Fibroblast of skin of left biceps (primary cell): ENCODE results near the gene TIAM1.

Experiments
- DNase-seq, 2 experiments: peaks; one replicate each; pipeline ENCODE4 v3.0.0-alpha.2; 2013; ENCODE audit warnings: low read depth in 2 of 2

Gene TIAM1

GRCh38 chr21:31173881-31174555 is 170.0 kb downstream of the TIAM1 start:
- DNase-seq = no peak

- DNase-seq = no peak
Observed at GRCh38 chr21:31172328-31172727, 171.7 kb downstream of the TIAM1 start.

- no peak for DNase-seq
Observed at GRCh38 chr21:31164713-31165694, 179.1 kb downstream of the TIAM1 start.

- DNase-seq = peak in 1 of 2 experiments; percentile 6
Observed at GRCh38 chr21:31162827-31163226, 181.2 kb downstream of the TIAM1 start.

DNA sequence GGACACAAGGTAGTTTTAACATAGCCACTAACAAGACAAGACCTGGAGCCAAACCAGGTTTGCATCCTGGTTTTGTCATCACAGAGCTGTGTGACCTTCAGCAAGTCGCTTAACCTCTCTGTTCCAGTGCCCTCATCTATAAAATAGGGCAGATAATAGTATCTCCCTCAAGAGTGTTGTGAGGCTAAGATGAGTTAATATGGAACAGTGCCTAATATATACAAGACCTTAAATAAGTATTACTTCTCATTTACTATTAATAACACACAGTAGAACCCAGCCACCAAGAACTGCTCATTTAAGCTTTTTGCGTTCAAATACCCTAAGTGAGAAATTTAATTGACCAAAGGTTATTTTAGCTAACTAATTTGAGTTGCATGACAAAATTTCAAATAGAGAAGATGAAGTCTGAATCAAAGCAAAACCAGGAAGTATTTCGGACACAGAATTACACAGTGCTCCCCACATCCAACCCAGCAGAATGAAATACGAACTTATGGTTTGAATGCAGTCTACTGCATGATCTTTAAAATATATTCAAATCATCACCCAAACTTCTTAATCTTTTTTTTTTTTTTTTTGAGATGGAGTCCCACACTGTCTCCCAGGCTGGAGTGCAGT is 181.9 kb downstream of the TIAM1 start:
- DNase-seq = no peak

GRCh38 chr21:31161157-31161556 is 182.9 kb downstream of the TIAM1 start:
- peak; percentile 19 for DNase-seq

DNA sequence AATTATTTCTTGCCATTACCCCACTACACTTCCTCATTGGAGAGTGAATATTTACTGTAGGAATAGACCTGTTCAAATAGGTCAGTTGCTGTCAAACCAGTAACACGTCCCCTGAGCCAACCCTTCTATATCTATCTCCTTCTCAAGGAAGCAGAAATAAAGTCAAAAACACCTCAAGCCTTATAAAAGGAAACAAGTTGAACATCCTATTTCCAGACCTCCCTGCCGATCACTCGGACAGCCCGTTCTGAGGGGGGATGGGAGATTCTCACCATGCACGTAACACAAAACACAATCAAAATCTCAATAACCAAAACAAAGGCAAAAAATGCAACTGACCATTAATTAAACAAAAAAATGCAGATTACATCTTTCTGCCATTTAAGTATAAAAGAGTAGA is 184.3 kb downstream of the TIAM1 start:
- DNase-seq = no peak

DNA sequence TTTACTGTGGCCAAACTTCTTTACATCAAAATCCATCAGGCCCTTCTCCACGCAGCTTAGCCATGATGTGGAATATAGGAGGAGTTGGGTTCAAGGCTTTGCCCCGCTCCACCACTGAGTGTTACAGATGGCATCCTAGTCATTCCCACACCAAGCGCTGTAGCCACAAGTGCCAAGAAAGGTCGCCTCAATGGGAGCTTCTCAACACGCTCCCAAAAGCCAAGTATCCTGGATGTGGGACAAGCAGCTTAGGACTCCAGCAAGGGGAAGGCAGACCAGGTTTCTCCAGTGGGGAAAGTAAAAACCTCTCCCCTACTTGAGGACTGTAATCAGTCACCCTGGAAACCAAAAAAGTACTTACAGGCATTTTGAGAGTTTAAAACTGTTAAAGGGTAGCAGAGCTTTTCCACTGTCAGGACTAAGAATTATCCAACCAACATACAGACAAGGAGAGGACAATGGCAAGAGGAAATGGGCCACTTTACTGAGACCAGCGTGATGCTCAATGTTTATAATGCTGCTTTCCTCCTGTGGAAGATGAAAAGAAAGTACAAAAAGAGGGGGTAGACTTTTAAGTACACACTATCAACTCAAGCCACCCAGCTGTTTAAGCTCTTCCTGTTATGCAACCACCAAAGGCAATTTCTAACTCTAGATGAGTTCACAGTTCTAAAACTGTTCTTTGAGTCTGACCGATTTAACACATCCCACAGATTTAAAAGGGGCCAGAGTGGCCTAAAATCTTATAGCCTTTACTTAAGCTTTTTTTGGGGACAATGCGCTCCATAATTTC is 185.1 kb downstream of the TIAM1 start:
- DNase-seq = no peak

DNA sequence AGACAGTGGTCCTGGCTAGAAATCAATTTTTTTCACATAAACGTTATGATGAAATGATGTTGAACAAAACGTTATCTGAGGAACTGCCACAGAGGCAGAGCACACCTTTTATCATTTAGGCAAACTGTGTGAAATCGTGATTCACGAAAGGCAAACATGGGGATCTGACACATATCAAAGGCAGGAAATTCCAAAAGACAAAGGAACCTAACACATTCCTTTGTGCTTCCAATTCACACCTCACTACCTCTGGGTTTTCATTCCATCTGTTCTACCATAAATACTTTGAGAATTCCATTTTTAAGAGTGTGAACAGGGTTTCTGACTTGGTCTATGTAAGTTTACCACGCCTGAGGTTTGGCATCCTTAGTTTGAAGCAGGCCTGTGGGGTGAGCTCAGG is 186.3 kb downstream of the TIAM1 start:
- no peak for DNase-seq

GRCh38 chr21:31156662-31157061 is 187.4 kb downstream of the TIAM1 start:
- DNase-seq = no peak

DNA sequence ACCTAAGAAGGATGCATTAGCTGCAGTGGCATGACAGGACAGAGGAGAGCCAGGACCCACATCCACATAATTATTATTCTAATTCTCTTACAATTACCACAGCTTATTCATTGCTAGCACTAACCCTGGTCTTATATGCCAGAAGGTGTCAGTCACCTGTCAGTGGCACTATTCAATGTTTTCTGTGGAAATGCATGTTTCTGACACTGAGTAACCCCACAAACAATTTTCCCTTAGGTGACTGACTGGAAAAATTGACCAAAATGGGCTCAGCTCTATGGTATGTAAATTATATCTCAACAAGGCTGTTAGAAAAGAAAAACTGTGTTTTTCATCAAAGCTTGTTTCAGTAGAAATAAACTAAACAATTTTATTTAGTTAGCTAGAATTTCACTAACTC is 187.9 kb downstream of the TIAM1 start:
- DNase-seq = no peak

- DNase-seq = no peak
Observed at GRCh38 chr21:31151156-31152045, 192.7 kb downstream of the TIAM1 start.

GRCh38 chr21:31145274-31145673 is 198.8 kb downstream of the TIAM1 start:
- DNase-seq = no peak

GRCh38 chr21:31143036-31143435 is 201.0 kb downstream of the TIAM1 start:
- DNase-seq = no peak

DNA sequence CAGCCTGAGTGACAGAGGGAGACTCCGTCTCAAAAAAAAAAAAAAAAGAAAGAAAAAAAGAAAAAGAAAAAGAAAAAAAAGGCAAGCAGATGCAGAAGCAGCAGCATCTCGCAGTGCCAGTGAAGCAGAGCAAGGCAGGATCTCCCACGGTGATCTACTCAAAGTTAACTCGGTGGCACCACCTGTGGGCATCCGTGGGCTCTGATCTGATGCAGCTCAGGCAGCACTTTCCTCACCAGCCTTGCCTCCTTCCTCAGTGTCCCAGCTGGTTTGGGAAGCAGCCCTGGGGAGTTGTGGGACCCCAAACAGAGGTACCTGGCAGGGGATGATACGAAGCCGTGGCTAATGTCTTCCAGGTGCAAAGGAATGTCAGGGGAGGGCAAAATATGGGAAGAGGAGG is 201.5 kb downstream of the TIAM1 start:
- no peak for DNase-seq

DNA sequence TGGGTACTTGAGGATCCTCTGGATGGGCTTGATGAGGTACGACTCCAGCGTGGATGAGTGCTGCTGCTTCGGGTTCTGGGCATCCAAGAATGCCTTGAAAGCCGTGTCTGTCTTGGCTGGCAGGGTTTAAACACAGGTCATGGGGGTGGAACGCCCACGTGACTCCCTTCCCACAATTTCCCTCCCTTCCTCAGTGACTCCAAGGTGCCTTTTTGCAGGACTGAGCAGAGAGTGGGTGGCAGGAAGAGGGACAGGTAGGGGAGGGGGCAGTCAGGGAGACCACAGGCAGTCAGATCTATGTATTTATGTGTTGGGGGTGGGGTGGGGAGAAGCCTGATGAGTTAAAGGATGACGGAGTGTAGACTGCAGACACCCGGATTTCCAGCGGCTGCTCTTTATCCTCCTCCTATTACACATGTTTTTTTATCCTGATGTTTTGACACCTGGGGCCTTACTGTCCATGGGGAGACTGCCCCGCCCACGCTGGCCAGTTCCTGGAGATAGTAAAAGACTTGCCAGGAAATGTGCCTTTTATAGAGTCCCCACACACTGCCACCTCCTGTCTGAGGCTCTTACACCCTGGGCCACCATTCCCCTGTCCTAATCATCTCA is 202.6 kb downstream of the TIAM1 start:
- DNase-seq = no peak

DNA sequence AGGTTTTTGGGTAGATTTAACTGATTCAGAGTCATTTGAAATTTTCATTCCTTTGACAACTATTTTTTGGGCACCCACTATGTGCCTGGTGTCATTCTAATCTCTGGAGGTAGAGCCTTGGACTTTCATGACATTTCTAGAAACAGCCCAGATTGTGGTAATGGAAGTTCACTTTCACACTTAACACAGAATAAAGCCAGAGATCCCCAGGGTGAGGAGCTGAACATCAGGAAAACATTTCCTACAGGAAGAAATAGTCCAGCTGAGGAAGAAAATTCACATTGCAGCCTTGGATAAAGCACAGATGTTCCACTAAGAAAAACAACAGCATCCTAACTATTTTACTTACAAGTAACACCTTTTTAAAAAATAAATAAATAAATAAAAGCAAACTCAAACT is 203.4 kb downstream of the TIAM1 start:
- no peak for DNase-seq

- DNase-seq = no peak
Observed at GRCh38 chr21:31140025-31140424, 204.0 kb downstream of the TIAM1 start.

DNA sequence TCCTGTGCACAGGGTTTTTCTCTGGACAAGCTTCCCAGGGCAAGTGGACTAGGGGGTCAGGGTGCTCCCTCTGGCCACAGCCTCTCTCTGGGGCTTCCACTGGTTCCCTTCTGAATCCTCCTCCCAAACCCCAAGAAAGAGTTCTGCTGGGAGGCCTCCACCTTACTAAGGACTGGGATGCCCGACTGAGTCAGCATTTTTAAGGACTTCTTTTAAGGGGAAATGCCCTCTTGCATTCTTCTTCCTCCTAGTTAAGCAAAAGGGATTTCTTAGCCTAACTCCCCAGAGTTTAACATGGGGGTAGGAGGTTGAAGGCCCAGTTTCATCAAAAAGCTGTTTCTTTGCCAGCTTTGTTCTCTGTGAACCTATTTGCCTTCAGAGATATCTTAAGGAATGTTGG is 206.1 kb downstream of the TIAM1 start:
- no peak for DNase-seq

DNA sequence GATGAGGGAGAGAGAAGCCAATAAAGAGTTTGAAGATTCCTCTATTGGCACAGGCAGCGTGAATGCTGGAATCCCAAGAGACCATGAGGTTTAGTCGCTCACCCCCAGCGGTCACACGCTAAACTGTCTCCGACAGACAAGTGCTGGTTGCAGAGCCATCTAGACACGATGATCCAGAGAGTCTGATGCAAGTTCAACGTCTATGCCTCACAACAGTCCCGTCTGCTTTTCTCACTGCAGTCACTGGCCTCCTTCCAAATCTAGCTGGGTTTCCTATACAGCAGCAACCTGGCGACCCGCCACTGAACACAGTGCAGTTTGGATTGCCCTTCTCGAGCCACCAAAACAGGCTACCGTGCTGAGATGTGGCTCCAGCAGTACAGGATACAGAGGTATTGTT is 207.2 kb downstream of the TIAM1 start:
- DNase-seq = peak; percentile 42 to 50
